ENCODE measurements around the gene MRGPRF.

DNA sequence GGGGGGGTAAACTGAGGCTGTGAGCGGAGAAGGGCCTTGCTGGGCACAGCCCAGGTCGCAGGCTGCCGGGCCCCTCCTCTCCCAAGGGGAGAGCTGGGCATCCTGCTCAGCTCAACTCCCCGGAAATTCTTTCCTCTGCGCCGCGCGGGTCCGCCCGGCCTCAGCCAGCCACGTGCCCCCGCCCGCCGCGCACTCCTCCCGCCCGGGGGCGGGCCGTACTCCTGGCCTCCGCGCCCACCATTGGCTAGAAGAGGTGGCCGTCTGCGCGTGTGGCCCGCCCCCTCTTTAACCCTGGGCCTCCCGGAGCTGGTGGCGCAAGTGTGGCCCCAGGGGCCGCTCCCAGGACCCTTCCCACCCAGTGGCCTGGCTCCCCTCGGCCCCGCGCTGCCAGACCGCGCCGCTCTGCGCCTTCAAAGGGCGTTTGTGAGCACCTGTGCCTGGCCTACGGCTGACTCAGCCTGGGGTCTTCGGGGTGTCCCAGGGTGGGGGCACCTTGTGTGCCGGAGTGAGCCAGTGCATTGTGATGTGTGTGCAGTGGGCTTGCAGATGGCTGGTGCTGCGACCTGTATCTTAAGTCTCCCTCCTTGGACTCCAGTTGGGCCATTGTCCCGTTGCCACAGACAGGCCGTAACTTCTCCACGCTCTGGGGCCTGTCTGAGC lies 2.0 kb downstream of the MRGPRF start:
- TF ChIP-seq, protein P1, sequence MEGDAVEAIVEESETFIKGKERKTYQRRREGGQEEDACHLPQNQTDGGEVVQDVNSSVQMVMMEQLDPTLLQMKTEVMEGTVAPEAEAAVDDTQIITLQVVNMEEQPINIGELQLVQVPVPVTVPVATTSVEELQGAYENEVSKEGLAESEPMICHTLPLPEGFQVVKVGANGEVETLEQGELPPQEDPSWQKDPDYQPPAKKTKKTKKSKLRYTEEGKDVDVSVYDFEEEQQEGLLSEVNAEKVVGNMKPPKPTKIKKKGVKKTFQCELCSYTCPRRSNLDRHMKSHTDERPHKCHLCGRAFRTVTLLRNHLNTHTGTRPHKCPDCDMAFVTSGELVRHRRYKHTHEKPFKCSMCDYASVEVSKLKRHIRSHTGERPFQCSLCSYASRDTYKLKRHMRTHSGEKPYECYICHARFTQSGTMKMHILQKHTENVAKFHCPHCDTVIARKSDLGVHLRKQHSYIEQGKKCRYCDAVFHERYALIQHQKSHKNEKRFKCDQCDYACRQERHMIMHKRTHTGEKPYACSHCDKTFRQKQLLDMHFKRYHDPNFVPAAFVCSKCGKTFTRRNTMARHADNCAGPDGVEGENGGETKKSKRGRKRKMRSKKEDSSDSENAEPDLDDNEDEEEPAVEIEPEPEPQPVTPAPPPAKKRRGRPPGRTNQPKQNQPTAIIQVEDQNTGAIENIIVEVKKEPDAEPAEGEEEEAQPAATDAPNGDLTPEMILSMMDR (IDR thresholded peaks at IDR 0.05; ENCODE audit: low read length) = no peak
- no peak for TF ChIP-seq EZH2phosphoT487 (IDR thresholded peaks at IDR 0.05; ENCODE audit: low read length)

All from MM.1S (cell line).